Measurements from ENCODE around the gene PDE3B.
A peak's percentile ranks its signal among the peaks of the same experiment; 100 is the strongest.

Gene PDE3B

DNA sequence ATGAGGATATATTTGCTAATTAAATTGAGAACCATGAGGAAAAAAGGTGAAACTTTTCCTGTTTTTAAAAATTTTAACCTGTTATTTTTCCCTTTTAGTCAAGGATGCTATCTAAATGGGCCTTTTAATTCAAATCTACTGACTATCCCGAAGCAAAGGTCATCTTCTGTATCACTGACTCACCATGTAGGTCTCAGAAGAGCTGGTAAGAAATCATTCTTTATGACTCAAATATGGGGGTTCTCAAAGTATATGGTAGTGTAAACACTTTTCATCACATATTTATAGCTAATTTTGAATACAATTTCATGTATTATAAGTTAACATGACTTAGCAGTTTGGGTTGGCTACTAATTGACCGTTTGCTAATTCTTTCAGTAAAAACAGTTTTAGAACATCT lies 160.2 kb downstream of the PDE3B start (continued):
- no peak for TF ChIP-seq RARB (CRISPR knock-in tag; IDR thresholded peaks at IDR 0.05)

- ATAC-seq, result peak; percentile 62
- no peak for TF ChIP-seq POU6F1 (CRISPR knock-in tag; IDR thresholded peaks at IDR 0.05; ENCODE audit: borderline replicate concordance, low read depth)
- no peak for TF ChIP-seq ARNTL (CRISPR knock-in tag; IDR thresholded peaks at IDR 0.05; ENCODE audit: borderline replicate concordance, low read depth)
- TF ChIP-seq PPARA (CRISPR knock-in tag; IDR thresholded peaks at IDR 0.05; ENCODE audit: borderline replicate concordance), result no peak
- TF ChIP-seq, protein P1, sequence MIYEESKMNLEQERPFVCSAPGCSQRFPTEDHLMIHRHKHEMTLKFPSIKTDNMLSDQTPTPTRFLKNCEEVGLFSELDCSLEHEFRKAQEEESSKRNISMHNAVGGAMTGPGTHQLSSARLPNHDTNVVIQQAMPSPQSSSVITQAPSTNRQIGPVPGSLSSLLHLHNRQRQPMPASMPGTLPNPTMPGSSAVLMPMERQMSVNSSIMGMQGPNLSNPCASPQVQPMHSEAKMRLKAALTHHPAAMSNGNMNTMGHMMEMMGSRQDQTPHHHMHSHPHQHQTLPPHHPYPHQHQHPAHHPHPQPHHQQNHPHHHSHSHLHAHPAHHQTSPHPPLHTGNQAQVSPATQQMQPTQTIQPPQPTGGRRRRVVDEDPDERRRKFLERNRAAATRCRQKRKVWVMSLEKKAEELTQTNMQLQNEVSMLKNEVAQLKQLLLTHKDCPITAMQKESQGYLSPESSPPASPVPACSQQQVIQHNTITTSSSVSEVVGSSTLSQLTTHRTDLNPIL (CRISPR knock-in tag; IDR thresholded peaks at IDR 0.05; ENCODE audit: low read depth), result no peak
- no peak for TF ChIP-seq BACH2 (CRISPR knock-in tag; IDR thresholded peaks at IDR 0.05; ENCODE audit: borderline replicate concordance)
- no peak for TF ChIP-seq ZC3H10 (CRISPR knock-in tag; IDR thresholded peaks at IDR 0.05)
- TF ChIP-seq OSR1 (CRISPR knock-in tag; IDR thresholded peaks at IDR 0.05), result no peak
- no peak for TF ChIP-seq TOX (CRISPR knock-in tag; IDR thresholded peaks at IDR 0.05; ENCODE audit: borderline replicate concordance)
These were observed 165.9 kb downstream of the PDE3B start for GRCh38 chr11:14809466-14809865.

- ATAC-seq, result no peak
- TF ChIP-seq TOX (CRISPR knock-in tag; IDR thresholded peaks at IDR 0.05; ENCODE audit: borderline replicate concordance) (no peak), CSDC2 (CRISPR knock-in tag; IDR thresholded peaks at IDR 0.05) (no peak), TSHZ2 (CRISPR knock-in tag; IDR thresholded peaks at IDR 0.05) (no peak), ZFP3 (CRISPR knock-in tag; IDR thresholded peaks at IDR 0.05) (no peak)
These were observed 169.2 kb downstream of the PDE3B start for GRCh38 chr11:14812757-14813156.

DNA sequence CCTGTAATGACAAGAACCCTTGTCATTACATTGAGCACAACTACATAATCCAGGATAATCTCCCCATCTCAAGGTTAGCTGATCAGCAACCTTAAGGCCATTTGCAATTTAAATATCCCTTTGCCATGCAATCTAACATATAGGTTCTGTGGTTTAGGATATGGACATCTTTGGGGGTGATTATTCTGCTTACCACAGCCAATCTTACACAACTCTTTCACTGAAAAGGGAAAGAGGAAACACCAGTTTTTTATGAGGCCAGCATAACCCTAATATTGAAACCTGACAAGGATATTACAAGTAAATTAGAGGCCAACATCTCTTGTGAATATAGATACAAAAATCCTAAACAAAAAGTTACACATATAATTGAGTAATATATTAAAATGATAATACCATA lies 169.9 kb downstream of the PDE3B start:
- no peak for ATAC-seq
- TF ChIP-seq, protein P1 (CRISPR knock-in tag; IDR thresholded peaks at IDR 0.05; ENCODE audit: low read depth), result no peak
- no peak for TF ChIP-seq OSR1 (CRISPR knock-in tag; IDR thresholded peaks at IDR 0.05)
- no peak for TF ChIP-seq ZNF70 (CRISPR knock-in tag; IDR thresholded peaks at IDR 0.05)
- TF ChIP-seq BACH2 (CRISPR knock-in tag; IDR thresholded peaks at IDR 0.05; ENCODE audit: borderline replicate concordance), result no peak
- TF ChIP-seq ARNTL (CRISPR knock-in tag; IDR thresholded peaks at IDR 0.05; ENCODE audit: borderline replicate concordance, low read depth), result no peak
- no peak for TF ChIP-seq GLIS3 (CRISPR knock-in tag; IDR thresholded peaks at IDR 0.05)
- TF ChIP-seq ZNF8 (CRISPR knock-in tag; IDR thresholded peaks at IDR 0.05), result no peak
- TF ChIP-seq, protein P2, sequence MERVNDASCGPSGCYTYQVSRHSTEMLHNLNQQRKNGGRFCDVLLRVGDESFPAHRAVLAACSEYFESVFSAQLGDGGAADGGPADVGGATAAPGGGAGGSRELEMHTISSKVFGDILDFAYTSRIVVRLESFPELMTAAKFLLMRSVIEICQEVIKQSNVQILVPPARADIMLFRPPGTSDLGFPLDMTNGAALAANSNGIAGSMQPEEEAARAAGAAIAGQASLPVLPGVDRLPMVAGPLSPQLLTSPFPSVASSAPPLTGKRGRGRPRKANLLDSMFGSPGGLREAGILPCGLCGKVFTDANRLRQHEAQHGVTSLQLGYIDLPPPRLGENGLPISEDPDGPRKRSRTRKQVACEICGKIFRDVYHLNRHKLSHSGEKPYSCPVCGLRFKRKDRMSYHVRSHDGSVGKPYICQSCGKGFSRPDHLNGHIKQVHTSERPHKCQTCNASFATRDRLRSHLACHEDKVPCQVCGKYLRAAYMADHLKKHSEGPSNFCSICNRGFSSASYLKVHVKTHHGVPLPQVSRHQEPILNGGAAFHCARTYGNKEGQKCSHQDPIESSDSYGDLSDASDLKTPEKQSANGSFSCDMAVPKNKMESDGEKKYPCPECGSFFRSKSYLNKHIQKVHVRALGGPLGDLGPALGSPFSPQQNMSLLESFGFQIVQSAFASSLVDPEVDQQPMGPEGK (CRISPR knock-in tag; IDR thresholded peaks at IDR 0.05; ENCODE audit: borderline replicate concordance), result no peak
- TF ChIP-seq ZC3H10 (CRISPR knock-in tag; IDR thresholded peaks at IDR 0.05), result no peak
- TF ChIP-seq ESRRG (CRISPR knock-in tag; IDR thresholded peaks at IDR 0.05), result no peak
- no peak for TF ChIP-seq TSHZ2 (CRISPR knock-in tag; IDR thresholded peaks at IDR 0.05)
- no peak for TF ChIP-seq TOX (CRISPR knock-in tag; IDR thresholded peaks at IDR 0.05; ENCODE audit: borderline replicate concordance)
- TF ChIP-seq TCF4 (CRISPR knock-in tag; IDR thresholded peaks at IDR 0.05; ENCODE audit: borderline replicate concordance), result no peak
- no peak for TF ChIP-seq ZNF565 (CRISPR knock-in tag; conservative IDR thresholded peaks at IDR 0.05; ENCODE audit: low read depth)
- no peak for TF ChIP-seq ISL1 (CRISPR knock-in tag; IDR thresholded peaks at IDR 0.05)
- no peak for TF ChIP-seq SNAI2 (CRISPR knock-in tag; IDR thresholded peaks at IDR 0.05)
- no peak for TF ChIP-seq ZFP30 (CRISPR knock-in tag; IDR thresholded peaks at IDR 0.05)
- no peak for TF ChIP-seq RARB (CRISPR knock-in tag; IDR thresholded peaks at IDR 0.05)
- TF ChIP-seq PPARA (CRISPR knock-in tag; IDR thresholded peaks at IDR 0.05; ENCODE audit: borderline replicate concordance), result no peak
- no peak for TF ChIP-seq CSDC2 (CRISPR knock-in tag; IDR thresholded peaks at IDR 0.05)

All from SK-N-SH treated with all-trans-retinoic acid at 6 μM for 48 hours (cell line).